ENCODE data around the gene ARMH3. TPM values are rescaled to one million over a fixed set of nuclear protein-coding genes. Genes with fewer than 3 reads are reported as not detected.

The ARMH3 gene
- polyA plus RNA-seq, 1 experiment = 18.5 TPM

DNA sequence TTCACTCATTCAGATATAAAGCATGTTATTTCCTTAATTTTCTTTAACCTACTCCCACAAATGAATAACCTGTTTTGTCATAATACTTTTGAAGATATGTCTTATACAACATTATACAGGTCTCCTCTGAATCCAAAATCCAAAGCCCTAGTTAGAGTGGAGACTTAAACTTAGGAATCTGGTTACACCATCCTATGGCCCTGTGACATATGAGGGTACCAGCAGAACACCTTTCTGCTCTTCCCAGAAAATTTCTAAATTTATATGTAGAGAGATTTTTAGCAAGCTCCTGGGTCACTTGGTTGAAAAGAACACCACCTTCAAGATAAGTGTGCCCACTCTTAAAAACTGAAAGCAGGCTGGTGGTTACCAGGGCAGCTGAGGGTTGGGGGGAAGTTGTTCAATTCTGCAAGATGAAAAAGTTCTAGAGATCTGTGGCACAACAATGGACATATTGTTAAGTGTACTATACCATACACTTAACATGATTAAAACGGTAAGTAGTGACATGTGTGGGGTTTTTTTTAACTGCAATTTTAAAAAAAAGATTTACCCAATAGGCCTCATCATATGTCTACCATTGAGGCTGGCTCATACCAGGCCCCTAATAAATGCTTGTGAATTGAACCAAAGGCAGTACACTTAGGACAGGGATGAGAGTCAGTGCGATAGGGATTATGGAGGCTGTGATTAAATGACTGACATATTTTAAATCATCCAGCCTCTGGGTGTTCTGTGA lies 174.8 kb downstream of the ARMH3 start:
- TF ChIP-seq, protein P1, sequence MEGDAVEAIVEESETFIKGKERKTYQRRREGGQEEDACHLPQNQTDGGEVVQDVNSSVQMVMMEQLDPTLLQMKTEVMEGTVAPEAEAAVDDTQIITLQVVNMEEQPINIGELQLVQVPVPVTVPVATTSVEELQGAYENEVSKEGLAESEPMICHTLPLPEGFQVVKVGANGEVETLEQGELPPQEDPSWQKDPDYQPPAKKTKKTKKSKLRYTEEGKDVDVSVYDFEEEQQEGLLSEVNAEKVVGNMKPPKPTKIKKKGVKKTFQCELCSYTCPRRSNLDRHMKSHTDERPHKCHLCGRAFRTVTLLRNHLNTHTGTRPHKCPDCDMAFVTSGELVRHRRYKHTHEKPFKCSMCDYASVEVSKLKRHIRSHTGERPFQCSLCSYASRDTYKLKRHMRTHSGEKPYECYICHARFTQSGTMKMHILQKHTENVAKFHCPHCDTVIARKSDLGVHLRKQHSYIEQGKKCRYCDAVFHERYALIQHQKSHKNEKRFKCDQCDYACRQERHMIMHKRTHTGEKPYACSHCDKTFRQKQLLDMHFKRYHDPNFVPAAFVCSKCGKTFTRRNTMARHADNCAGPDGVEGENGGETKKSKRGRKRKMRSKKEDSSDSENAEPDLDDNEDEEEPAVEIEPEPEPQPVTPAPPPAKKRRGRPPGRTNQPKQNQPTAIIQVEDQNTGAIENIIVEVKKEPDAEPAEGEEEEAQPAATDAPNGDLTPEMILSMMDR (IDR thresholded peaks at IDR 0.05; ENCODE audit: insufficient read depth, low read depth, low read length) = no peak
- POLR2A ChIA-PET = no interaction called here
- Histone ChIP-seq H3K27me3 (ENCODE audit: control insufficient read depth, insufficient read depth, low read length) (no peaks in the 10 kb centered on the region), H3K4me3 (ENCODE audit: low read depth, low read length) (no peak overlapping the region), H3K36me3 (ENCODE audit: control insufficient read depth, insufficient read depth, low read length) (no peaks in the 10 kb centered on the region)
- no peak for DNase-seq (ENCODE audit: low read depth)
- CTCF ChIA-PET = interaction anchor here (0.5 to 5.7 kb wide), 4 partner anchors 8 to 133 kb away, joined by 3 to 33 read pairs (median 16); no protein-coding TSS in a partner anchor

DNA sequence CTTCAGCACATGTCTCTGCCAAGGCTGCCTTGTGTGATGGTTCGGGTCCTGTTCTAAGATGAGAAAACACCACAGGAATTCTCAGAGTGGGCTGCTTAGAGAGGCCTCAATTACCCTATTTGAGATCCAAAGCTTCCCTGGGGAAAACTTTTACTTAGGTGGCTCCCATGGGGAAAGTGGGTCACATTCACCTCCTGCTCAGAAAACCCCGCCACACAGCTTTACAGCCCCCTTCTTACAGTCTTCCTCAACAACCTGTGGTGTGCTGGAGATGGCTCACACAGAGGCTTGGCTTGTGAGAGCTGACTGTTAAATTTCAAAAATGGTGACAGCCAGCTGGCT lies 175.8 kb downstream of the ARMH3 start:
- TF ChIP-seq, protein P1 (IDR thresholded peaks at IDR 0.05; ENCODE audit: insufficient read depth, low read depth, low read length) = no peak
- ChIA-PET CTCF (interaction anchor here (0.8 to 5.7 kb wide), 8 partner anchors 9 to 193 kb away, joined by 3 to 33 read pairs (median 6); no protein-coding TSS in a partner anchor), POLR2A (interaction anchor here (0.5 kb wide), 1 partner anchor 62 kb away, joined by 6 read pairs; the partner anchor contains the start of gene OGA)
- no peak for DNase-seq (ENCODE audit: low read depth)
- H3K4me3 ChIP-seq (ENCODE audit: low read depth, low read length) = no peak overlapping the region
- no peaks in the 10 kb centered on the region for H3K36me3 ChIP-seq (ENCODE audit: control insufficient read depth, insufficient read depth, low read length)
- H3K27me3 ChIP-seq (ENCODE audit: control insufficient read depth, insufficient read depth, low read length) = no peaks in the 10 kb centered on the region

DNA sequence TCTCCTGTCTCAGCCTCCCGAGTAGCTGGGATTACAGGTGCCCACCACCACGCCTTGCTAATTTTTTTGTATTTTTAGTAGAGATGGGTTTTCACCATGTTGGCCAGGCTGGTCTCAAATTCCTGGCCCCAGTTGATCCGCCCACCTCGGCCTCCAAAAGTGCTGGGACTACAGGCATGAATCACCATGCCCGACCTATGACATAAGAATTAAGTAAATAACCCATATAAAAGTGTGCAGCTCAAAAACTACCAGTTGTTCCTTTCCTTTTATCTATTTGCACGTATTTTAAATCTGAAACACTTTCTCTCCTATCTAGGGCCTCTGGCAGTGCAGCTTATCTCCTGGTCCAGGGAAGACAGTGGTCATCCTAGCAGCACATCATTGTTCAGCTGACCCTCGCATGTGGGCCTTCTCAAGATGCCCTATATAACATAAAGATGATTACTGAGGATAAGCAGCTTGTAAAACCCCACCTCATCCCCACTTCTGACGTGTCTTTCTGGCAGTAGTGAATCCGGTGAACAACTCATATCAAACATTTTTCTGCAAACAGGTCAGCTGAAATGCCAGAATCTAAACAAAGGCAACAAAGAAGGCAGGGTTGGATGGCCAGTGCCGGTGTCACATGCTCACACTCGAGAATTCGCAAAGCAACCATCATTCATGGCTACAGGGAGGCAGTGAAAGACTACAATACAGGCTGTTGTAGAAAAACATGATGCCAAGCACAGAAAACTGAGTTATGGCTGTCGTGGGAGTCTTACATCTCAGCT lies 176.3 kb downstream of the ARMH3 start:
- TF ChIP-seq, protein P1 (IDR thresholded peaks at IDR 0.05; ENCODE audit: insufficient read depth, low read depth, low read length) = no peak
- DNase-seq (ENCODE audit: low read depth) = peak; percentile 16
- H3K27me3 ChIP-seq (ENCODE audit: control insufficient read depth, insufficient read depth, low read length) = no peaks in the 10 kb centered on the region
- POLR2A ChIA-PET = interaction anchor here (0.5 kb wide), 1 partner anchor 61 kb away, joined by 6 read pairs; the partner anchor contains the start of gene OGA
- no peaks in the 10 kb centered on the region for H3K36me3 ChIP-seq (ENCODE audit: control insufficient read depth, insufficient read depth, low read length)
- CTCF ChIA-PET = interaction anchor here (0.6 to 5.7 kb wide), 8 partner anchors 10 to 193 kb away, joined by 3 to 33 read pairs (median 6); no protein-coding TSS in a partner anchor
- H3K4me3 ChIP-seq (ENCODE audit: low read depth, low read length) = no peak overlapping the region

DNA sequence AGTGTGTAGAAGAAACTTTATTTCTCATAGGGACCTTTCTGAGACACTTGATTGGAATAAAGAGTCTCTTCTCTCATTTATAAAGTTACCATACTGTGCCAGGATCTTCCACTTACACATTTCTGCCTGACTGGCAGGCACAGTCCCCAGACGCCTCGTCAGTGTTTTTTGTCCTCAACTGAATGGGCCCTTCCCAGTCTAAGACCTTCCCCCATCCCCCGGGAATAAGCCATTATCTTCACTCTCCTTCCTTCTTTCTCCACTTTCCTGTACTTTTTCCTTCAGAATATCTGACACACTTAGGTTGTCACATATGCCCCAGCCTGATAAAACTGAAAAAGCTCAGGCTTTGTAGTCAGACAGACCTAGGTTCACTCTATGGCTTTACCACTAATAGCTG lies 177.1 kb downstream of the ARMH3 start:
- TF ChIP-seq, protein P1 (IDR thresholded peaks at IDR 0.05; ENCODE audit: insufficient read depth, low read depth, low read length) = no peak
- ChIA-PET CTCF (interaction anchor here (0.6 to 5.7 kb wide), 6 partner anchors 11 to 194 kb away, joined by 3 to 33 read pairs (median 9); no protein-coding TSS in a partner anchor), POLR2A (no interaction called here)
- no peaks in the 10 kb centered on the region for H3K36me3 ChIP-seq (ENCODE audit: control insufficient read depth, insufficient read depth, low read length)
- no peak for DNase-seq (ENCODE audit: low read depth)
- H3K4me3 ChIP-seq (ENCODE audit: low read depth, low read length) = no peak overlapping the region
- H3K27me3 ChIP-seq (ENCODE audit: control insufficient read depth, insufficient read depth, low read length) = no peaks in the 10 kb centered on the region

Measured in BJ (cell line).